ENCODE results near the gene SLC9A9. TPM values are rescaled to one million over a fixed set of nuclear protein-coding genes. Genes with fewer than 3 reads are reported as not detected.

The SLC9A9 gene
- total and polyA plus RNA-seq, 9 of the 15 experiments (the other 6 are each of a cell fraction or from before 2014, with no cell fraction given) = 0.03 to 0.13 TPM; not detected in 7

DNA sequence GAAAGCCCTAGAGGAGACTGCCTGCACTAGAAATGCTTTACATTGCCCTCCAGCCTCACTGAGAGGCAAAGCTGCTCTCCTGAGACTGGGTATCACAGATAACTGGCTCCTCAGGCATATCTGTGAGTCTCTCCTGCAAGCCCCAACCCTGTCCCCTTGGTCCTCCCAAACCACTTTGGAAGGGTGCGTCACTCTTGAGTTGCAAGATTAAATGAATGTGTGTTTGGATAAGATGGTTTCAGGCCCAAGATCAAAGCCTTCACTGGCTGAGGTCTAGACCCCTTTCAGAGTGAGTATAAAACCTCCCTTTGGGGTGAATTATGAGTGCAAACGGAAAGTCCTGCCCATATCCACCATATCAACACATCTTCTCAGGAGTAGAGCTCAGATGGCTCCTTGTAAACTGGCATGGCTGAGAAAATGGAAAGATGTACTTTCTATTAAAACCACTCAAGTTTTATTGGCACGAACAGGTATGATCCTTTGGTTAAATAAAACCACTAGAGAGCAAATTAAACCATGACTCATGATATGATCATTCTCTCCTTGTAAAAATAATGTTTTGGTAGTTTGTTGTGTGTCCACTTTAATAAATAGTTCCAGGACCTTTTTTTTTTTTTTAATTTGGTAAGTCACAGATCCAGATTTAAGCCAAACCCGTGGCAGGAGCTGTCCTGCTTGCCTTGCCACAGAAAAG, 564.7 kb downstream of the SLC9A9 start (continued):
- TF ChIP-seq ATF6 (CRISPR knock-in tag; IDR thresholded peaks at IDR 0.05) (no peak), FOXK2 (conservative IDR thresholded peaks at IDR 0.05 in 1 of 2, IDR thresholded peaks at IDR 0.05 in 1 of 2; ENCODE audit: low read depth in 2 of 2) (0 out of 4 replicates have a peak, but pooled peaks of 1 of the 2 experiments have one; percentile 17), FUS (optimal IDR thresholded peaks at IDR 0.05; ENCODE audit: low read depth, low read length) (no peak), SMARCA5 (IDR thresholded peaks at IDR 0.05) (no peak), ELF4 (CRISPR knock-in tag; IDR thresholded peaks at IDR 0.05) (no peak), BRCA1 (IDR thresholded peaks at IDR 0.05) (no peak), BRCA1 (CRISPR knock-in tag; IDR thresholded peaks at IDR 0.05) (no peak), ZNF436 (CRISPR knock-in tag; IDR thresholded peaks at IDR 0.05) (no peak), NFRKB (IDR thresholded peaks at IDR 0.05; ENCODE audit: low read depth) (no peak), BRD9 (IDR thresholded peaks at IDR 0.05; ENCODE audit: low read depth, partially characterized antibody) (no peak), PCBP1 (IDR thresholded peaks at IDR 0.05; ENCODE audit: low read depth, low read length, poor library complexity, severe bottlenecking) (no peak), MCM3 (IDR thresholded peaks at IDR 0.05) (no peak), ATF7 (IDR thresholded peaks at IDR 0.05) (no peak), C11orf30 (IDR thresholded peaks at IDR 0.05; ENCODE audit: low read depth) (no peak), EGR1 (conservative IDR thresholded peaks at IDR 0.05) (no peak), ZNF551 (CRISPR knock-in tag; IDR thresholded peaks at IDR 0.05) (no peak), HSF4 (CRISPR knock-in tag; IDR thresholded peaks at IDR 0.05; ENCODE audit: borderline replicate concordance) (no peak), HDGF (IDR thresholded peaks at IDR 0.05) (no peak), SIX5 (IDR thresholded peaks at IDR 0.05; ENCODE audit: borderline replicate concordance in 1 of 2, insufficient read depth in 1 of 2, low read depth in 1 of 2, low read length in 2 of 2) (no peak), NELFE (IDR thresholded peaks at IDR 0.05; ENCODE audit: insufficient read depth, insufficient read length) (no peak)
- TF ChIP-seq, protein P1, sequence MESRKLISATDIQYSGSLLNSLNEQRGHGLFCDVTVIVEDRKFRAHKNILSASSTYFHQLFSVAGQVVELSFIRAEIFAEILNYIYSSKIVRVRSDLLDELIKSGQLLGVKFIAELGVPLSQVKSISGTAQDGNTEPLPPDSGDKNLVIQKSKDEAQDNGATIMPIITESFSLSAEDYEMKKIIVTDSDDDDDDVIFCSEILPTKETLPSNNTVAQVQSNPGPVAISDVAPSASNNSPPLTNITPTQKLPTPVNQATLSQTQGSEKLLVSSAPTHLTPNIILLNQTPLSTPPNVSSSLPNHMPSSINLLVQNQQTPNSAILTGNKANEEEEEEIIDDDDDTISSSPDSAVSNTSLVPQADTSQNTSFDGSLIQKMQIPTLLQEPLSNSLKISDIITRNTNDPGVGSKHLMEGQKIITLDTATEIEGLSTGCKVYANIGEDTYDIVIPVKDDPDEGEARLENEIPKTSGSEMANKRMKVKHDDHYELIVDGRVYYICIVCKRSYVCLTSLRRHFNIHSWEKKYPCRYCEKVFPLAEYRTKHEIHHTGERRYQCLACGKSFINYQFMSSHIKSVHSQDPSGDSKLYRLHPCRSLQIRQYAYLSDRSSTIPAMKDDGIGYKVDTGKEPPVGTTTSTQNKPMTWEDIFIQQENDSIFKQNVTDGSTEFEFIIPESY (CRISPR knock-in tag; IDR thresholded peaks at IDR 0.05) = no peak
- TF ChIP-seq, protein P2, sequence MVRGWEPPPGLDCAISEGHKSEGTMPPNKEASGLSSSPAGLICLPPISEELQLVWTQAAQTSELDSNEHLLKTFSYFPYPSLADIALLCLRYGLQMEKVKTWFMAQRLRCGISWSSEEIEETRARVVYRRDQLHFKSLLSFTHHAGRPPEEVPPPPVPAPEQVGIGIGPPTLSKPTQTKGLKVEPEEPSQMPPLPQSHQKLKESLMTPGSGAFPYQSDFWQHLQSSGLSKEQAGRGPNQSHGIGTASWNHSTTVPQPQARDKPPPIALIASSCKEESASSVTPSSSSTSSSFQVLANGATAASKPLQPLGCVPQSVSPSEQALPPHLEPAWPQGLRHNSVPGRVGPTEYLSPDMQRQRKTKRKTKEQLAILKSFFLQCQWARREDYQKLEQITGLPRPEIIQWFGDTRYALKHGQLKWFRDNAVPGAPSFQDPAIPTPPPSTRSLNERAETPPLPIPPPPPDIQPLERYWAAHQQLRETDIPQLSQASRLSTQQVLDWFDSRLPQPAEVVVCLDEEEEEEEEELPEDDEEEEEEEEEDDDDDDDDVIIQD (CRISPR knock-in tag; IDR thresholded peaks at IDR 0.05) = no peak
- TF ChIP-seq, protein P3, sequence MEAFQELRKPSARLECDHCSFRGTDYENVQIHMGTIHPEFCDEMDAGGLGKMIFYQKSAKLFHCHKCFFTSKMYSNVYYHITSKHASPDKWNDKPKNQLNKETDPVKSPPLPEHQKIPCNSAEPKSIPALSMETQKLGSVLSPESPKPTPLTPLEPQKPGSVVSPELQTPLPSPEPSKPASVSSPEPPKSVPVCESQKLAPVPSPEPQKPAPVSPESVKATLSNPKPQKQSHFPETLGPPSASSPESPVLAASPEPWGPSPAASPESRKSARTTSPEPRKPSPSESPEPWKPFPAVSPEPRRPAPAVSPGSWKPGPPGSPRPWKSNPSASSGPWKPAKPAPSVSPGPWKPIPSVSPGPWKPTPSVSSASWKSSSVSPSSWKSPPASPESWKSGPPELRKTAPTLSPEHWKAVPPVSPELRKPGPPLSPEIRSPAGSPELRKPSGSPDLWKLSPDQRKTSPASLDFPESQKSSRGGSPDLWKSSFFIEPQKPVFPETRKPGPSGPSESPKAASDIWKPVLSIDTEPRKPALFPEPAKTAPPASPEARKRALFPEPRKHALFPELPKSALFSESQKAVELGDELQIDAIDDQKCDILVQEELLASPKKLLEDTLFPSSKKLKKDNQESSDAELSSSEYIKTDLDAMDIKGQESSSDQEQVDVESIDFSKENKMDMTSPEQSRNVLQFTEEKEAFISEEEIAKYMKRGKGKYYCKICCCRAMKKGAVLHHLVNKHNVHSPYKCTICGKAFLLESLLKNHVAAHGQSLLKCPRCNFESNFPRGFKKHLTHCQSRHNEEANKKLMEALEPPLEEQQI (IDR thresholded peaks at IDR 0.05) = peak; percentile 41; the same call in 1 of the 2 replicates
